Body of pancreas (tissue), 4 donors: ENCODE results near the gene OR2A14.
"Not testable (repeated sequence)": the region's sequence is repeated elsewhere in the genome, so short reads cannot be mapped to it uniquely, and the experiment has no call there.

Experiments used
- POLR2A ChIP-seq, 3 donors: fragments of 450-650 bp; IDR thresholded peaks; one replicate each; pipeline ENCODE4 v1.6.1; 2016; ENCODE audit warnings: antibody characterized with exemption in 3 of 3, mild to moderate bottlenecking in 2 of 3
- TF ChIP-seq, protein P1 (sequence below), 7 experiments: fragments of 450-650 bp in 4 of 7; fragments of 200-600 bp in 3 of 7; sonication (generic) in 3 of 7; IDR thresholded peaks; one replicate each; pipeline ENCODE4 v1.5.1; 2016 to 2019; ENCODE audit warnings: antibody characterized with exemption in 7 of 7

DNA sequence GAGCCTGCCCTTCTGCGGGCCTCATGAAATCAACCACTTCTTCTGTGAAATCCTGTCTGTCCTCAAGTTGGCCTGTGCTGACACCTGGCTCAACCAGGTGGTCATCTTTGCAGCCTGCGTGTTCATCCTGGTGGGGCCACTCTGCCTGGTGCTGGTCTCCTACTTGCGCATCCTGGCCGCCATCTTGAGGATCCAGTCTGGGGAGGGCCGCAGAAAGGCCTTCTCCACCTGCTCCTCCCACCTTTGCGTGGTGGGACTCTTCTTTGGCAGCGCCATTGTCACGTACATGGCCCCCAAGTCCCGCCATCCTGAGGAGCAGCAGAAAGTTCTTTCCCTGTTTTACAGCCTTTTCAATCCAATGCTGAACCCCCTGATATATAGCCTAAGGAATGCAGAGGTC, 6.6 kb downstream of the OR2A14 start:
- TF ChIP-seq, protein P1, sequence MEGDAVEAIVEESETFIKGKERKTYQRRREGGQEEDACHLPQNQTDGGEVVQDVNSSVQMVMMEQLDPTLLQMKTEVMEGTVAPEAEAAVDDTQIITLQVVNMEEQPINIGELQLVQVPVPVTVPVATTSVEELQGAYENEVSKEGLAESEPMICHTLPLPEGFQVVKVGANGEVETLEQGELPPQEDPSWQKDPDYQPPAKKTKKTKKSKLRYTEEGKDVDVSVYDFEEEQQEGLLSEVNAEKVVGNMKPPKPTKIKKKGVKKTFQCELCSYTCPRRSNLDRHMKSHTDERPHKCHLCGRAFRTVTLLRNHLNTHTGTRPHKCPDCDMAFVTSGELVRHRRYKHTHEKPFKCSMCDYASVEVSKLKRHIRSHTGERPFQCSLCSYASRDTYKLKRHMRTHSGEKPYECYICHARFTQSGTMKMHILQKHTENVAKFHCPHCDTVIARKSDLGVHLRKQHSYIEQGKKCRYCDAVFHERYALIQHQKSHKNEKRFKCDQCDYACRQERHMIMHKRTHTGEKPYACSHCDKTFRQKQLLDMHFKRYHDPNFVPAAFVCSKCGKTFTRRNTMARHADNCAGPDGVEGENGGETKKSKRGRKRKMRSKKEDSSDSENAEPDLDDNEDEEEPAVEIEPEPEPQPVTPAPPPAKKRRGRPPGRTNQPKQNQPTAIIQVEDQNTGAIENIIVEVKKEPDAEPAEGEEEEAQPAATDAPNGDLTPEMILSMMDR (IDR thresholded peaks at IDR 0.05), result not testable (repeated sequence)
- not testable (repeated sequence) for TF ChIP-seq POLR2A (IDR thresholded peaks at IDR 0.05)
